Testis (tissue), 2 donors: ENCODE data around the gene IARS2.

Source experiments
- POLR2A ChIP-seq: fragments of 450-650 bp; IDR thresholded peaks from one replicate; pipeline ENCODE4 v1.6.1; 2017; ENCODE audit warnings: antibody characterized with exemption, mild to moderate bottlenecking, moderate library complexity
- TF ChIP-seq, protein P1 (sequence below), 3 experiments: fragments of 450-650 bp in 2 of 3; fragments of 200-600 bp in 1 of 3; sonication (generic) in 1 of 3; IDR thresholded peaks; one replicate each; pipeline ENCODE4 v1.5.1; 2016 to 2019; ENCODE audit warnings: antibody characterized with exemption in 3 of 3, mild to moderate bottlenecking in 2 of 3, moderate library complexity in 1 of 3

DNA sequence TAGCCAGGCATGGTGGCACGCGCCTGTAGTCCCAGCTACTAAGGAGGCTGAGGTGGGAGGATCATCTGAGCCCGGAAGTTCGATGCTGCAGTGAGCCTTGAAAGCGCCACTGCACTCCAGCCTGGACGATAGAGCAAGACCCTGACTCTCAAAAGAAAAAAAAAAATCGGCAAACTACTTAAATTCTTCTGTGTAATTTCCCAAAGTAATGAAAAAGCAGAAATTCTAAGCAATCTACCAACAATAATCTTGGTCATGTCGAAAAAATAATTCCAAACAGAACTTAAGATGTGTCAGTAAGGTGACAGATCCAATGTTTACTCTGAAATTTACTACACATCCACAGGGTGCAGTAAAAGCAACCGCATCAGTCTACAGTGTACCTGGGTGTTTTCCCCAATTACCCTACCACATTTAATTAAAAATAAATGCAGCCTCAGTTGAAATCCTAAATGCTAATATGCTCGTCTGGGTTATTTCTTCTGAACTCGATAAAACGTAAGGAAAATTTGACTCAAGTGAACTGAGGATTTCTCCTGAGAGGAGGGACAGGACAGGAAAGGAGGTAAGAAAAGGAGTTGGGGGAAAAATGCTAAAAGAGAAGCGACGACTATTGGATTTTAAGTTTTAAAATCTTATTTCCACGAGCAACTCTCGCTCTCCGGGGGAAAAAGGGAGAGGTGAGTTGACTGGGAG is 48.4 kb upstream of the IARS2 start:
- TF ChIP-seq POLR2A, result no peak
- TF ChIP-seq, protein P1, sequence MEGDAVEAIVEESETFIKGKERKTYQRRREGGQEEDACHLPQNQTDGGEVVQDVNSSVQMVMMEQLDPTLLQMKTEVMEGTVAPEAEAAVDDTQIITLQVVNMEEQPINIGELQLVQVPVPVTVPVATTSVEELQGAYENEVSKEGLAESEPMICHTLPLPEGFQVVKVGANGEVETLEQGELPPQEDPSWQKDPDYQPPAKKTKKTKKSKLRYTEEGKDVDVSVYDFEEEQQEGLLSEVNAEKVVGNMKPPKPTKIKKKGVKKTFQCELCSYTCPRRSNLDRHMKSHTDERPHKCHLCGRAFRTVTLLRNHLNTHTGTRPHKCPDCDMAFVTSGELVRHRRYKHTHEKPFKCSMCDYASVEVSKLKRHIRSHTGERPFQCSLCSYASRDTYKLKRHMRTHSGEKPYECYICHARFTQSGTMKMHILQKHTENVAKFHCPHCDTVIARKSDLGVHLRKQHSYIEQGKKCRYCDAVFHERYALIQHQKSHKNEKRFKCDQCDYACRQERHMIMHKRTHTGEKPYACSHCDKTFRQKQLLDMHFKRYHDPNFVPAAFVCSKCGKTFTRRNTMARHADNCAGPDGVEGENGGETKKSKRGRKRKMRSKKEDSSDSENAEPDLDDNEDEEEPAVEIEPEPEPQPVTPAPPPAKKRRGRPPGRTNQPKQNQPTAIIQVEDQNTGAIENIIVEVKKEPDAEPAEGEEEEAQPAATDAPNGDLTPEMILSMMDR (IDR thresholded peaks at IDR 0.05), result no peak
